Stimulated activated CD4-positive, alpha-beta T cell treated with anti-CD3 and anti-CD28 coated beads, Interleukin-4, amount 100 ng/mL, for 24 hours (primary cell): ENCODE data around the gene SERPINB6.
"Not testable (repeated sequence)": the region's sequence is repeated elsewhere in the genome, so short reads cannot be mapped to it uniquely, and the experiment has no call there.

Experiments
- DNase-seq: peaks from one replicate; pipeline ENCODE4 v3.0.0-alpha.2; 2020

The SERPINB6 gene

DNA sequence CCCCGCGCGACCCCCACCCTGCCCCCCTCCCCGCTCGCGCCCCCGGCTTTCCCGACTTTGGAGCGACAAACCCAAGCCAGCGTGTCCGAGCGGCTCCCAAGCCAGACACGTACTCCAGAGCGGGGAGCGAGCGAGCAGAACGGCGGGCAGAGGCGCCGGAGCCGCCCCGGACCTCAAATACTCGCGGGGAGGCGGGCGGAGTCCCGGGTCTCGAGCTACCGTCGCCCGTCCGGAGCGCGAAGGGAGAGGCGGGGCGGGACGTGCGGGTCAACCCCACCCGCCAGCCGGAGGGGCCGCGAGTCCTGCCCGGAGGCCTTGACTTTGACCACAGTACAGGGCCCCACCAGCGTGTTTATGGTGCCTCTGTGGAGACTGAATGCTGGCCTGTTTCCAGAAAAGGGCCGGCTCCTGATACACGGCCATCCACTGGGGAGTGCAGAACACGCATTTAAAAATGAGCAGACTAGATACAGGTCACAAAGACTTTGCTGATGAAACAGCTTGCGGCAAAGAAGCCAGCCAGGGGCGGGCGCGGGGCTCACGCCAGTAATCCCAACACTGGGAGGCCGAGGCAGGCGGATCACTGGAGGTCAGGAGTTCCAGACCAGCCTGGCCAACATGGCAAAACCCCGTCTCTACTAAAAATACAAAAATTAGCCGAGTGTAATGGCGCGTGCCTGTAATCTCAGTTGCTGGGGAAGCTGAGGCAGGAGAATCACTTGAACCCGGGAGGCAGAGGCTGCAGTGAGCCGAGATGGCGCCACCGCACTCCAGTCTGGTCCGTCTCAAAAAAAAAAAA is at the start of gene SERPINB6:
SERPINB6 (minus strand) TSS at position 148 of the 799 bp plus-strand sequence. CDS start 12,235 bp downstream, outside the sequence.
- peak; percentile 39 for DNase-seq

GRCh38 chr6:3019749-3020320 is 48.5 kb upstream of the SERPINB6 start:
- no peak for DNase-seq

- no peak for DNase-seq
Observed at GRCh38 chr6:3019065-3019464, 47.7 kb upstream of the SERPINB6 start.

- DNase-seq, result no peak
Observed at GRCh38 chr6:3017304-3017703, 45.9 kb upstream of the SERPINB6 start.

DNA sequence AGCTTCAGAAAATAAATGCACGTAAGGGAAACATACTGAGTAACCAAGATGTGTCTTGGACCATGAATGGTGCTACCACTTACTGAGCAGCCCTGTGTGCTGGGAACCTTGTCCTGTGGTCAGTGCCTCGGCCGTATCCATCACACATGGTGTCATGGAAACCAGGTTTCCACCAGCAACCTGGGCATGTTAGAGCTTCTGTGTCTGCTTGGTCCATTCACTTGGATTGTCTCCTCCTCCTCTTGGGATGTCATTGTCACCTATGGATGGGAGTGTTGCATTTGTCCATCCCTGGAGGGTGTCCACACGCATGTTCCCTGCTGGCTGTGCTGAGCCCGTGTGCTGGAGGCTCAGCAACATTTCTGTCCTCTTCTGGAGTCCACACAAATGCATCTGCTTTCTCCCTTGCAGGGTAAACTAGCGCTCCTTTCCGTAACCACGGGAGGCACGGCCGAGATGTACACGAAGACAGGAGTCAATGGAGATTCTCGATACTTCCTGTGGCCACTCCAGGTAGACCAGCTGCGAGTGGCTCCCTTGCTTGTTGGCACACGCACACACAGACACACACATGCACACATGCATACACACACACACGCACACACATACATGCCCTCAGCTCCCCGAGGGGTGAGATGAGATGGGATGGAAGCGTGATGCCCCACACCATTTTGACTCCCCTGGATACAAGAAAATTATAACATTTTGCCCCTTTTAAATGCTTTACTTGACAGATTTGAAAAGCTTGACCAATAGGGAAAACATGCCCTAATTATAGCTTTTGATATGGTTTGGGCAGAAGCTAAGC is 45.3 kb upstream of the SERPINB6 start:
- DNase-seq, result no peak

GRCh38 chr6:3015144-3015543 is 43.8 kb upstream of the SERPINB6 start:
- no peak for DNase-seq

GRCh38 chr6:3014675-3015066 is 43.3 kb upstream of the SERPINB6 start:
- no peak for DNase-seq

- DNase-seq, result no peak
Observed at GRCh38 chr6:3013901-3014674, 42.7 kb upstream of the SERPINB6 start.

DNA sequence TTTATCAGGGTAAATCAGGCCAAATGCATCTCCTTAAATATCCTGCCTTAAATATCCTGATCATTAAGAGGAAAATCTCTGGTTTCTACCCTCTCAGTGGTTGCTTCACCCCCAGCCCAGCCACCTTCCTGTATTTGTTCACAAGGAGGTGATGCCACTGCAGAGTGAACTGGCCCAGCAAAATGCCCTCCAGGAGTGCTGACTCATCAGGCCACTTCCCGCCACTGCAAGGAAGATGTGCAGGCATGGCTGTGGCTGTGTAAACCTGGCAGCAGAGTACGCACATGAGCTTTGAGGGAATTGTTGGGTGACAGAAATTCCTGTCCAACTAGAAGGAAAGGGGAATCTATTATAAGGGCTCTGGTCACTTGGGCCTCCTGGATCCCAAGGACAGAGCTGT is 42.1 kb upstream of the SERPINB6 start:
- DNase-seq, result no peak

DNA sequence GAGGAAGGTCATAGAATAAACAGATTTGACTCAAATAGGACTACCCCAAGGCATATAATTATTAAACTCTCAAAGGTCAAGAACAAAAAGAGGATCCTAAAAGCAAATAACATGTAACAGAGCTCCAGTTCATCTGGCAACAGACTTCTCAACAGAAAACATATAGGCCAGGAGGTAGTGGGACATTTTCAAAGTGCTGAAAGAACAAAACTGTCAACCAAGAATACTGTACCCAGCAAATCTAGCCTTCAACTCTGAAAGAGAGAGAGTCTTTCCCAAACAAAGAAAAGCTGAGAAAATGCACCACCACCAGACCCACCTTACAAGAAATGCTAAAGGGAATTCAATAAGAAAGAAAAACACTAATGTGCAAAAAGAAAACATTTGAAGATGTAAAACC is 40.2 kb upstream of the SERPINB6 start:
- DNase-seq, result no peak

DNA sequence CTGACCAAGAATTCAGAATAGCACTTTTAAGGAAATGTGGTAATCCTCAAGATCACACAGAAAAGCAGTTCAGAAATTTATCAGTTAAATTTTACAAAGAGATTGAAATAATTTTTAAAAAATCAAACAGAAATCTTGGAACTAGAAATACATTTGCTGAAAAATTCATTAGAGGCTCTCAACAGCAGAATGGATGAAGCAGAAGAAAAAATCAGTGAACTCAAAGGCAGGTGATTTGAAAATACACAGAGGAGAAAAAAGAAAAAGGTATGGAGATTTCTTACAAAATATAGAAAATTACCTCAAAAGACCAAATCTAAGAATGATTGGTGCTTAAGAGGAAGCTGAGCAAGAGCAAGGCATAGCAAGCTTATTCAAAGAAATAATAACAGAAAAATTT is 39.8 kb upstream of the SERPINB6 start:
- DNase-seq, result no peak

DNA sequence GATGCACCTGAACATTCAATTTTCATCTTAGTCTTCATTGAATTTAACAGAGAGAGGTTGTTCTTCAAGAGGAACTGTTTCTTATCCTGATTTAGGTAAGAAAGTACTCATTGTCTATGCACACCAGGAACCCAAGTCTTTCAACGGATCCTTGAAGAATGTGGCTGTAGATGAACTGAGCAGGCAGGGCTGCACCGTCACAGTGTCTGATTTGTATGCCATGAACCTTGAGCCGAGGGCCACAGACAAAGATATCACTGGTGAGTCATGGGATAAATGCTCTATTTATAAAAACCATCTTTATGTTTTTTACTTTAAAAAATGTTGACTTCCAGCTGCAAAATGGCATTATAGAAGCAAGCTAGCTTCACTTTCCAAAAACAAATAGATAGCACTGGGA is 38.6 kb upstream of the SERPINB6 start:
- DNase-seq, result no peak

DNA sequence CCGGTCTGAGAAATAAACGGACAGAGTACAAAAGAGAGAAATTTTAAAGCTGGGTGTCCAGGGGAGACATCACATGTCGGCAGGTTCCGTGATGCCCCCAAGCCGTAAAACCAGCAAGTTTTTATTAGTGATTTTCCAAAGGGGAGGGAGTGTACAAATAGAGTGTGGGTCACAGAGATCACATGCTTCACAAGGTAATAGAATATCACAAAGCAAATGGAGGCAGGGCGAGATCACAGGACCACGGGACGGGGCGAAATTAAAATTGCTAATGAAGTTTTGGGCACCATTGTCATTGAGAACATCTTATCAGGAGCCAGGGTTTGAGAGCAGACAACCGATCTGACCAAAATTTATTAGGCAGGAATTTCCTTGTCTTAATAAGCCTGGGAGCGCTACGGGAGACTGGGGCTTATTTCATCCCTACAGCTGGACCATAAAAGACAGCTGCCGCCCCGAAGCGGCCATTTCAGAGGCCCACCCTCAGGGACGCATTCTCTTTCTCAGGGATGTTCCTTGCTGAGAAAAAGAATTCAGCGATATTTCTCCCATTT is 37.4 kb upstream of the SERPINB6 start:
- DNase-seq, result not testable (repeated sequence)

GRCh38 chr6:3007571-3007970 is 36.2 kb upstream of the SERPINB6 start:
- DNase-seq, result no peak

DNA sequence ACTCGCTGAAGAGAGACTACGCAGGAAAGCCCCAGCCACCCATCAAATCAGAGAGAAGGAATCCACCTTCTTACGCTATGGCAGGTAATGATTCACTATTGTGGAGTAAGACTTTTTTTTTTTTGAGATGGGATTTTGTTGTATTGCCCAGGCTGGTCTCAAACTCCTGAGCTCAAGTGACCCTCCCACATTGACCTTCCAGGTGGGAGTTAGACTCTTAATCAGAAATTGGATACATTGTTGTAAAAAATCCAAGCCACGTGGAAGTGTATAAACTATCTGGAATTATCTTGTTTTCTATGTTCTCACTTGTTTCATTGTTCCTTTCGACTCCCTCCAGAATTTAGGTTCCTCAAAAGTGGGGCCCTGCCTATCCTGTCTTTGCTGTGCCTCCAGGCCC is 35.1 kb upstream of the SERPINB6 start:
- DNase-seq, result no peak

DNA sequence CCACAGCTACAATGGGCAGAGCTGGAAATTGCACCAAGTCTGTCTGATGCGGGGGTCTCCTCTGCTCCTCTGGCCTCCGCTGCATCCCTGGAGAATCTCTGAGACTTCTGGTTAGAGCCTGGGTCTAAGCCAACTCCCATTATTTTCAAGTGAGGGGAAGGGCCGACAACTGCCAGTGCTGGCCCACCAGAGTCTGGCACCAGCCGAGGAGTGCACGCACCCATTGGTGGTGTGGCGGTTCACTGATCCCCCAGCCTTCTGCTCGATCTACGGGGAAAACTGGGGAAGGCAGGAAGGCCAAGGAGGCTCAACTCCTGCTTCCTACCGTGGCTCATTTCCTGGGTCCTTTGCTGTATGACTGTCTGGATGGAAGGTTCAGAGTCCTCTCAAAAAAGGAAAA is 34.5 kb upstream of the SERPINB6 start:
- no peak for DNase-seq

- DNase-seq, result no peak
Observed at GRCh38 chr6:3005077-3005476, 33.7 kb upstream of the SERPINB6 start.

DNA sequence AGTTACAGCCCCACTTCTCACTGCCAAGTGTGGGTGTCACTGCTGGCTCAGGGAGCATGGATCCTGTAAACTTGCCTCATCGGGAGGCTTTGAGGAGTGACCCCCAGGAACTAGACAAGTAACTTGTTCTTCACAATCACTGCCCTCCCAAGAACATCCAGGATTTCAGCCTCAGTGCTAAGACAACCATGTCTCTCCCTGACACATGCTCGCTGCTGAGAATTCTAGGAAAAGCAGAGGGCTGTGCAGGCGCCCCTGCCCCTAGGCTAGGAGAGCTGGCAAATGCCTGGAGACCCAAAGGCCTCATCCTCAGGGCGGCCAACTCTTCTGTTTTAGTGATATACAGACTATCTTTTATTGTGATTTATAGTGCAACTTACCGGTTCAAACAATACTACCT is 31.9 kb upstream of the SERPINB6 start:
- DNase-seq, result not testable (repeated sequence)

- peak; percentile 24 for DNase-seq
Observed at GRCh38 chr6:3001773-3002293, 30.5 kb upstream of the SERPINB6 start.

GRCh38 chr6:3001146-3001772 is 29.9 kb upstream of the SERPINB6 start:
- DNase-seq, result no peak

DNA sequence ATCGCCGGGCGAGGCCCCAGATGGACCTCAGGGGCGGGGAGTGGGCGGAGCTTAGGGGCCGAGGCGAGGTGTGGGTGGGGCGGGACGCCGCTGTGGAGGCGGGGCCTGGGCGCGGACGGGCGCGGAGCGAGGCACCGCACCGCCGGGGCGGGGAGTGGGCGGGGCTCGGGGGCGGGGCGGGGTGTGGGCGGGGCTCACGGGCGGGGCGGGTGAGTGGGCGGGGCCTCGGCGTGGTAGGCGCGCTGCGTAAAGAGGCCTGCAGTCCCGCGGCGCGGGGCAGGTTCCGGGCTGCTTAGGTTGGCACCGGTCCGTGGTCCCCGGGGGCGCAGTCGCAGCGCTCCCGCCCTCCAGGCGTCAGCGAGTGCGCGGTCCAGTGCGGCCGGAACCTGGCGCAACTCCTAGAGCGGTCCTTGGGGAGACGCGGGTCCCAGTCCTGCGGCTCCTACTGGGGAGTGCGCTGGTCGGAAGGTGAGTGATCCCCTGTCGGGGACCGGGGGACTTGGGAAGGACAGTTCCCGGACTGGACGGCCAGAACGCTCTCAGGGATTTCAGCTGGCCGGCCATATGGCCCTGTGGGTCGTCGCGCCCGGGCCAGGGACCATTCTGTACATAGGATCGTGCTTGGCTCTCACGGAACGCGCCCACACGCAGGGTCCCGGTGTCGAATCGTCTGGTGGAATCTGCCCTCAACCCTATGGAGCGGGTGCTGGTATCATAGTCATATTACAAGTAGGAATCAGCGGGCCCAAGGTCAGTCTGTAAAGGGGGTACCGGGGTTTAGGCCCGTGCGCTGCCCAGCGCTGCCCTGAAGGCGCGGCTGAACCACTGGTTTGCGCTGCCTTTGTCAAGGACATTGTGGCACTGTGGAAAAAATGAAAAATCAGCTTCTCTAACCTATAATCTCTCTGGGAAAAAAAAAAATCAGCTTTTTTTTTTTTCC is 28.5 kb upstream of the SERPINB6 start, which contains the start of gene NQO2:
NQO2 (plus strand) TSS at position 277 of the 940 bp plus-strand sequence. CDS start 6,659 bp downstream, outside the sequence.
- DNase-seq, result peak; percentile 87
